Activated CD4-positive, CD25-positive, alpha-beta regulatory T cell treated with anti-CD3 and anti-CD28 coated beads, Interleukin-2, amount 50 U/mL, for 72 hours (primary cell): ENCODE results near the gene CLDN7.
A peak's percentile ranks its signal among the peaks of the same experiment; 100 is the strongest.

Experiments used
- DNase-seq: peaks from one replicate; pipeline ENCODE4 v3.0.0; 2021

The CLDN7 gene

GRCh38 chr17:7235693-7236665 is 26.3 kb downstream of the CLDN7 start:
- no peak for DNase-seq

DNA sequence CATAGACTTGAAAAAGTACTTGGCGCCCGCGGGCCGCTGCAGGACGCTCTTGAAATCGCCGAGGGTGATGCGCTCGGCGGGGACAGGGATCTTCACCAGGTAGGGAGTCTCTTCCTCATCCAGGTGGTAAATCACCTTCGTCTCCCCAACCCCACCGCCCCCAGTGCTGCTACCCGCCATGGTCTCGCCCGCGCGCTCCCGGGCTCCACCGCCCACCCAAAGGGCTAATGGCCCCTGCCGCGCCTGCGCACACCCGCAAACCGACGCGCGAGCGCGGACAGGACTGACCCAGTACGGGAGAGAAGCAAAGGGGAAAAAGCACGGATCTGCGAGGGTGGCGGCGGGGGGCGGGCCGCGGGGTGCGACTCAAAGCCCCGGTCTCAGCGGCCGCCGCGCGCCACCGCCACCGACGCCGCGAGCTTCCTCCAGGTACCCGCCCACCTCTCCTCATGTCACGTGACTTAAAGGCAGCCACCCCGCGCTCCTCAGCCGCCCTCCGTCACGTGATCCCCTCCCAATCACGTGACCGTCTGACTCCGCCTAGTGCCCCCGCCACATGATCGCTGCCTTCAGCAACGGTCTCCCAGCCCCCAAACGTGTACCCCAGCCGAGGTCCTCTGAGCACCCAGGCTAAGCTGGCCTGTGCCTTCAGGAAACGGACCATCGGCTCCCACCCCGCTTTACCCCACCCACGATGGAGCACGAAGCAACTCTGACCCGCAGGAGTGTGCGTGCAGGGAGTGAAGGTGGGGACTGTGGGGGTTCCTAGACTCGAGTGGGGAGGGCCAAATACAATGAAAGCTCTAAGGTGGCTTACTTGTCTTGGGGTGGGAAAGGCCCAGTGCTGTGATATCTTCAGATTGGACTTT is 28.0 kb downstream of the CLDN7 start, which contains the start of gene DVL2:
Gene DVL2, minus strand, starts transcription at position 435 of the 869 bp plus-strand sequence. Its CDS starts 255 bp downstream, at position 180.
- DNase-seq = peak; percentile 93

GRCh38 chr17:7233701-7234082 is 28.6 kb downstream of the CLDN7 start:
- no peak for DNase-seq

DNA sequence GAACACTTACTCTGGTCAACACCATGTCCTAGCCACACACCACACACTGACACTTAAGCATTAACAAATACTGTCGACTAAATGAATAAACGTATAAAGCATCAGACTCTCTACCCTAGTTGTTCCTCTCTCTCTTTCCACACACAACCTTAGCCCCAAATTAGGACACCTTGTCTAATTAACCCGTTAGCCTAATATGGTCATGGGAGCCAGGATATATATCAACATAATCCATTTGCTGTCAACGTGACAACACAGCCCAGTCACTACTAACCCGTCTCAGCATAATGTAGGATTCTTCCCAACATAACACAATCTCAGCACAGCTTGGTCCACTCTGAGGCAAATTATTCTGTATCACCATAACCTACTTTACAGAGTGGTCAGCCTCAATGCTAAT is 30.2 kb downstream of the CLDN7 start:
- no peak for DNase-seq

- DNase-seq = no peak
Measured at GRCh38 chr17:7229504-7229903, 32.8 kb downstream of the CLDN7 start.

- DNase-seq = no peak
Measured at GRCh38 chr17:7228920-7229319, 33.4 kb downstream of the CLDN7 start.

DNA sequence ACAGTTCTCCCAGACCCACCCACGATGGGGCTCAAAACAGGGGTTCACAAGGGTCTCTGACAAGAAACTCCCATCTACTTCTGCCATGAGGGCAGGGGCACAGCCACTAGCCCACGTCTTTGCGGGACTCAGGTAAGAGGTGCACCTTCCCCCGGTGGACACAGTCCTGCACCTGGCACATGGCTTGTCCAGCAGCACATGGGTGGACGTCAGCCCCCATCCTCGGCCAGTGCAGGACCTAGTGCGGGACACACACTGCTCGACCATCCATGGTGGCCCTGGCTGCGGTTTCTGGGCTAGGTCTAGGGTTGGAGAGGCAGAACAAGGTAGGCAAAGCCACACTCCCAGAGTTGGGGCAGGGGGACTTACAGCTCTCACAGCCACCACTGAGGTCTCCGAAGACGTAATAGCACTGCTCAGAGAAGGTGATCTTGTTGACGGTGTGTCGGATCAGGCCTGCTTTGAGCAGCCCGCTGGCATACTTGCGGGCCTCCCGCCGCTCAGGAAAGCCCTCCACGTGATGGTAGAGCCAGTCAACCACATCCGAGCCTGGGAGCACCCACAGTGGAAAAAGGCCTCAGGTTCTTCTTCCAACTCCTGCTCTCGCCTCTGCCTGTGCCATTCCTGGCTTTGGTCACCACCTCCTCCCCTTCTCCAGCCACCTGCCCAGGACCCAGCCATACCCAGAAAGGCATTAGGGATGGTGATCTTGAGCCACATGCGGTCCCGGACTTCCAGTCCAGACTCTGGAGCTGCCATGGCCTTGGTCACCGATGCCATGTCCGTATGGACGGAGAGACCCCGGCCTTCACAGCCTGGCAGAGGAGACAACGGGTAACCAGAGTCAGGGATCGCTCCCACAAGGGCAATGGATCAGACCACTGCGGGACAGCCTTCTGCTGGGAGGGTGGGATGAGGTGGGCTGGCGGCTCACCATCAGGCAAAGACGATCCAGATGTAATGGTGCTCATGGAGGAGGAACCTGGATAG is 35.3 kb downstream of the CLDN7 start:
- DNase-seq = no peak

GRCh38 chr17:7225711-7226331 is 36.5 kb downstream of the CLDN7 start:
- DNase-seq = no peak

GRCh38 chr17:7224661-7225111 is 37.6 kb downstream of the CLDN7 start:
- no peak for DNase-seq

- no peak for DNase-seq
Measured at GRCh38 chr17:7224110-7224509, 38.2 kb downstream of the CLDN7 start.

DNA sequence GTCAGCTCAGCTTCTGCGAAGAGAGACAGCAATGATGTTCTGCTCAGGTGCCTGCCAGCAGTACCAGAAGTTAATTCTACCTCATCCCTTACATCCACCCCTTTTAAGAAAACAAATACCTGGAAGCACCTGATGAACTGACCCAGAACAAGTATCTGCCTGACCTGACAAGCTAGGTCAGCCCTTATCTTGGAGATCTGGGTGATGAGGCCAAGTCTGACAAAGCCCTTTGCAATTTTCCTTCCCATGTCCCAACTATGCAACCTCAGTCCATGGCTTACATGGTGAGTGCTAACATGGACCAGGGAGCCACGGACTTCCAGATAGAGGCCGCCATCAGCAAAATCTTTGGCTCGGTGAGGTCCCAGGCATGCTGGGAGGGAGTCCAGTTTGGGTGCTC is 38.9 kb downstream of the CLDN7 start:
- no peak for DNase-seq

GRCh38 chr17:7222972-7223292 is 39.3 kb downstream of the CLDN7 start:
- no peak for DNase-seq

- no peak for DNase-seq
Measured at GRCh38 chr17:7222093-7222971, 39.9 kb downstream of the CLDN7 start.

GRCh38 chr17:7221278-7222092 is 40.8 kb downstream of the CLDN7 start:
- no peak for DNase-seq

- DNase-seq = peak; percentile 52
Measured at GRCh38 chr17:7220593-7221277, 41.5 kb downstream of the CLDN7 start.

DNA sequence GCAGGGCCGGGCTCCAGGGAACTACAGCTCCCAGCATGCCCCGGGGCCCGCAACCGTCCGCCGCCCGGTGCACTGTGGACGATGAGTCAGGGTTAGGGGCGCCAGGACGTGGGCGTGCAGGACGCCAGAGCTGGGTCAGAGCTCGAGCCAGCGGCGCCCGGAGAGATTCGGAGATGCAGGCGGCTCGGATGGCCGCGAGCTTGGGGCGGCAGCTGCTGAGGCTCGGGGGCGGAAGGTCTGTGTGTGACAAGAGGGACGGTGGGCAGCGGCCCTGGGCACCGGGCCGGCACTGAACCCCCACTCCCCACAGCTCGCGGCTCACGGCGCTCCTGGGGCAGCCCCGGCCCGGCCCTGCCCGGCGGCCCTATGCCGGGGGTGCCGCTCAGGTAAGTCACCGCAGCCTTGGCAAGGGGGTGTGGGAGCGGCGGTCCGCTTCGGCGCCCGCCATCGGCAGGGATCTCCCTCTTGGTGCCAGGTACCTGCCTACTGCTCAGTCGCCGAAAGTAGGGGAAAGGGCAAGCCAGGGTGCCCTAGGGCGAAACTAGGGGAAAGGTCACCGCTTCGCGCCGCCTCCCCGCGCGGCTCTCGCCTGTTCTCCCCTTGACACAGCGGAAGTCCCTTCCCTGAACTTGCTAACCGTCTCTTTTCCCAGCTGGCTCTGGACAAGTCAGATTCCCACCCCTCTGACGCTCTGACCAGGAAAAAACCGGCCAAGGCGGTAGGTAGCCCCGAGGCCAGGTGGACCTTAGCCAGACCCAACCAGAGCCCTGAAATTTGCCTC is 42.3 kb downstream of the CLDN7 start, which contains the start of the genes ACADVL and DLG4:
Gene ACADVL, plus strand, starts transcription at position 127 of the 781 bp plus-strand sequence. Its CDS starts 47 bp downstream, at position 174.
Gene DLG4, minus strand, starts transcription at position 25 of the 781 bp plus-strand sequence.
- DNase-seq = peak; percentile 83

DNA sequence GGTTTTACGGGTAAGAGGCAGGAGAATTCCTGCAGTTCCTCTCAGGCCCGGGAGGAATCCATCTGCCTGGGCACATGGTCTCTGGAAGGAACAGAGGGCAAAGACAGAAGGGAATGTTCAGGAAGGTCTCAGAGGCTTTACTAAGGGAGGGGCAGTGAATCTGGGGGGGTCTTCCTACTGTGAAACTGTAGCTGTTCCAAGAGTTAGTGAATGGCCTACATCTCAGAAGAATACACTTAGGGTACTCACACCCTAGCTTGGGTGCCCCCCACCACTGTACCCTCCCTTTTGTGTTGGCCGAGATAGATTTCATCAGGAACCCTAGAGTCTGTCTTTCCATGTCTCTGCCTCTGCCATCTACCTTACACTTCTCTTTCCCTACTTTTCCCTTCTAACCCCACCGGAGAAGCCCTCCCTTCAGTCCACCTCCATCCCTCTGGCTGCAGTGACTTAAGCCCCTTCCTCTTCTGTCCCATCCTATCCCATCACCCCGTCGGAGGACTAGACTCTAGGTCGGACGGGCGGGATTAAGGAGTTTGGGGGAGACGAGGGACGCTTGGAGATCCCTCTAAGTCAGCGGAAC is 43.0 kb downstream of the CLDN7 start:
- no peak for DNase-seq

DNA sequence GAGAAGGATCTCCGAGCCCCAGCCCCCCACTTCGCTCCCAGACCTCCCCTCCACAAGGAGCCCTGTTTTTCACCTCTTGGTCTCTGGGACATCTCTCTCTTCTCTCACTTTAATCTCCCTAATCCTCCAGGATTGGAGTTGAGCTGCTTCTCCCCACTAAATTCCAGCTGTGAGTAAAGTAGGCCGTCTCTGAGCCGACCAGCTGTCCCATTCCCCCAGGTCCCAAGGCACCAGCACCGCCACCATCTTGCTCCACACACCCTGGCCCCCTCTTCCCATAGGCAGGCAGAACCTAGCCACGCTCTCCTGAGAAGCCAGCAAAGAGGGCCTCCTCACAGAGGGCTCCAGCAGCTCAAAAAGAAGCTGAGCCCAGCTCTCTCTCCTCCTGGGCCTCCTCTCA is 43.5 kb downstream of the CLDN7 start:
- DNase-seq = no peak
